OCI-LY3 (cell line): Measurements from ENCODE around the gene NRXN3.

ENCODE experiments used
- CTCF ChIP-seq: fragments of 200-600, 300-600 bp; sonication (generic); IDR thresholded peaks from 2 replicates; pipeline ENCODE4 v1.5.1; 2014; ENCODE audit warnings: antibody characterized with exemption, low read length, low read depth
- EZH2phosphoT487 ChIP-seq: fragments of 200-600 bp; shearing (Covaris generic); IDR thresholded peaks from 2 replicates; pipeline ENCODE4 v1.6.1; 2018; ENCODE audit warnings: antibody characterized with exemption, mixed run types, low read depth

GRCh38 chr14:79802093-79802492, 1631.9 kb downstream of the NRXN3 start:
- TF ChIP-seq CTCF (no peak), EZH2phosphoT487 (no peak)
